Upper lobe of left lung (tissue), 4 donors: ENCODE data around the gene ENOX1.

Experiments used
- CTCF ChIP-seq, 6 experiments: fragments of 450-650 bp in 4 of 6; fragments of 200-600 bp in 2 of 6; sonication (generic) in 2 of 6; IDR thresholded peaks; one replicate each; pipeline ENCODE4 v1.5.1; 2016 to 2019; ENCODE audit warnings: antibody characterized with exemption in 6 of 6
- EP300 ChIP-seq, 4 donors: sonication (generic); formaldehyde crosslinking; IDR thresholded peaks; one replicate each; pipeline ENCODE4 v1.5.1; 2017; ENCODE audit warnings: antibody characterized with exemption in 4 of 4, control low read depth in 2 of 4
- POLR2A ChIP-seq, 4 donors: fragments of 450-650 bp; IDR thresholded peaks; one replicate each; pipeline ENCODE4 v1.5.1; 2016 to 2017; ENCODE audit warnings: antibody characterized with exemption in 4 of 4, mild to moderate bottlenecking in 2 of 4

- TF ChIP-seq CTCF (IDR thresholded peaks at IDR 0.05), result no peak
- no peak for TF ChIP-seq EP300 (IDR thresholded peaks at IDR 0.05)
- no peak for TF ChIP-seq POLR2A (IDR thresholded peaks at IDR 0.05)
These were observed 134.0 kb downstream of the ENOX1 start for GRCh38 chr13:43652760-43653159.
